ENCODE measurements around the gene SLC24A3.

DNA sequence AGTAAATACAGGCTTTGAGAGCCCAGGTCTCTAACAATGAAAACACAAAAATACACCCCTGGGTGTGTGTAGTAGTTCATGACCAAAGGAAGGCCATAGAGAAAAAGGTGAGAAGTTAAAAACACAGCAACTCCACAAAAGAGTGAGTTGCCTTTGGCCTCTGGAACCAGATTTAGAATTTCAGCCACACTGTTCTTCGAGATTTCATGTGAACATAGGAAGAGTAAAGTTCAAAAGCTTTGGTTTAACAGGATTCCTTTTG is 502.1 kb downstream of the SLC24A3 start:
- TF ChIP-seq, protein P1, sequence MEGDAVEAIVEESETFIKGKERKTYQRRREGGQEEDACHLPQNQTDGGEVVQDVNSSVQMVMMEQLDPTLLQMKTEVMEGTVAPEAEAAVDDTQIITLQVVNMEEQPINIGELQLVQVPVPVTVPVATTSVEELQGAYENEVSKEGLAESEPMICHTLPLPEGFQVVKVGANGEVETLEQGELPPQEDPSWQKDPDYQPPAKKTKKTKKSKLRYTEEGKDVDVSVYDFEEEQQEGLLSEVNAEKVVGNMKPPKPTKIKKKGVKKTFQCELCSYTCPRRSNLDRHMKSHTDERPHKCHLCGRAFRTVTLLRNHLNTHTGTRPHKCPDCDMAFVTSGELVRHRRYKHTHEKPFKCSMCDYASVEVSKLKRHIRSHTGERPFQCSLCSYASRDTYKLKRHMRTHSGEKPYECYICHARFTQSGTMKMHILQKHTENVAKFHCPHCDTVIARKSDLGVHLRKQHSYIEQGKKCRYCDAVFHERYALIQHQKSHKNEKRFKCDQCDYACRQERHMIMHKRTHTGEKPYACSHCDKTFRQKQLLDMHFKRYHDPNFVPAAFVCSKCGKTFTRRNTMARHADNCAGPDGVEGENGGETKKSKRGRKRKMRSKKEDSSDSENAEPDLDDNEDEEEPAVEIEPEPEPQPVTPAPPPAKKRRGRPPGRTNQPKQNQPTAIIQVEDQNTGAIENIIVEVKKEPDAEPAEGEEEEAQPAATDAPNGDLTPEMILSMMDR (conservative IDR thresholded peaks at IDR 0.05; ENCODE audit: low read depth in 2 of 2) = no peak
- no peak for TF ChIP-seq POLR2AphosphoS5 (IDR thresholded peaks at IDR 0.05; ENCODE audit: low read depth)
- TF ChIP-seq, protein P2, sequence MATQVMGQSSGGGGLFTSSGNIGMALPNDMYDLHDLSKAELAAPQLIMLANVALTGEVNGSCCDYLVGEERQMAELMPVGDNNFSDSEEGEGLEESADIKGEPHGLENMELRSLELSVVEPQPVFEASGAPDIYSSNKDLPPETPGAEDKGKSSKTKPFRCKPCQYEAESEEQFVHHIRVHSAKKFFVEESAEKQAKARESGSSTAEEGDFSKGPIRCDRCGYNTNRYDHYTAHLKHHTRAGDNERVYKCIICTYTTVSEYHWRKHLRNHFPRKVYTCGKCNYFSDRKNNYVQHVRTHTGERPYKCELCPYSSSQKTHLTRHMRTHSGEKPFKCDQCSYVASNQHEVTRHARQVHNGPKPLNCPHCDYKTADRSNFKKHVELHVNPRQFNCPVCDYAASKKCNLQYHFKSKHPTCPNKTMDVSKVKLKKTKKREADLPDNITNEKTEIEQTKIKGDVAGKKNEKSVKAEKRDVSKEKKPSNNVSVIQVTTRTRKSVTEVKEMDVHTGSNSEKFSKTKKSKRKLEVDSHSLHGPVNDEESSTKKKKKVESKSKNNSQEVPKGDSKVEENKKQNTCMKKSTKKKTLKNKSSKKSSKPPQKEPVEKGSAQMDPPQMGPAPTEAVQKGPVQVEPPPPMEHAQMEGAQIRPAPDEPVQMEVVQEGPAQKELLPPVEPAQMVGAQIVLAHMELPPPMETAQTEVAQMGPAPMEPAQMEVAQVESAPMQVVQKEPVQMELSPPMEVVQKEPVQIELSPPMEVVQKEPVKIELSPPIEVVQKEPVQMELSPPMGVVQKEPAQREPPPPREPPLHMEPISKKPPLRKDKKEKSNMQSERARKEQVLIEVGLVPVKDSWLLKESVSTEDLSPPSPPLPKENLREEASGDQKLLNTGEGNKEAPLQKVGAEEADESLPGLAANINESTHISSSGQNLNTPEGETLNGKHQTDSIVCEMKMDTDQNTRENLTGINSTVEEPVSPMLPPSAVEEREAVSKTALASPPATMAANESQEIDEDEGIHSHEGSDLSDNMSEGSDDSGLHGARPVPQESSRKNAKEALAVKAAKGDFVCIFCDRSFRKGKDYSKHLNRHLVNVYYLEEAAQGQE (IDR thresholded peaks at IDR 0.05; ENCODE audit: unreplicated experiment) = no peak
- TF ChIP-seq EZH2 (IDR thresholded peaks at IDR 0.05; ENCODE audit: low read depth, unreplicated experiment) = no peak
- TF ChIP-seq, protein P3, sequence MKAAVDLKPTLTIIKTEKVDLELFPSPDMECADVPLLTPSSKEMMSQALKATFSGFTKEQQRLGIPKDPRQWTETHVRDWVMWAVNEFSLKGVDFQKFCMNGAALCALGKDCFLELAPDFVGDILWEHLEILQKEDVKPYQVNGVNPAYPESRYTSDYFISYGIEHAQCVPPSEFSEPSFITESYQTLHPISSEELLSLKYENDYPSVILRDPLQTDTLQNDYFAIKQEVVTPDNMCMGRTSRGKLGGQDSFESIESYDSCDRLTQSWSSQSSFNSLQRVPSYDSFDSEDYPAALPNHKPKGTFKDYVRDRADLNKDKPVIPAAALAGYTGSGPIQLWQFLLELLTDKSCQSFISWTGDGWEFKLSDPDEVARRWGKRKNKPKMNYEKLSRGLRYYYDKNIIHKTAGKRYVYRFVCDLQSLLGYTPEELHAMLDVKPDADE (IDR thresholded peaks at IDR 0.05) = no peak
- TF ChIP-seq STAT1 (IDR thresholded peaks at IDR 0.05; ENCODE audit: unreplicated experiment) = no peak
- no peak for TF ChIP-seq EZH2phosphoT487 (IDR thresholded peaks at IDR 0.05; ENCODE audit: unreplicated experiment)
- TF ChIP-seq ZNF114 (CRISPR knock-in tag; IDR thresholded peaks at IDR 0.05) = no peak
- TF ChIP-seq JUNB (IDR thresholded peaks at IDR 0.05; ENCODE audit: unreplicated experiment) = no peak
- TF ChIP-seq ZNF331 (CRISPR knock-in tag; IDR thresholded peaks at IDR 0.05; ENCODE audit: low read depth) = no peak
- no peak for TF ChIP-seq NANOG (IDR thresholded peaks at IDR 0.05; ENCODE audit: borderline replicate concordance)
- TF ChIP-seq CREB1 (CRISPR knock-in tag; IDR thresholded peaks at IDR 0.05; ENCODE audit: low read depth) = no peak
